ENCODE results near the gene EHD1.

DNA sequence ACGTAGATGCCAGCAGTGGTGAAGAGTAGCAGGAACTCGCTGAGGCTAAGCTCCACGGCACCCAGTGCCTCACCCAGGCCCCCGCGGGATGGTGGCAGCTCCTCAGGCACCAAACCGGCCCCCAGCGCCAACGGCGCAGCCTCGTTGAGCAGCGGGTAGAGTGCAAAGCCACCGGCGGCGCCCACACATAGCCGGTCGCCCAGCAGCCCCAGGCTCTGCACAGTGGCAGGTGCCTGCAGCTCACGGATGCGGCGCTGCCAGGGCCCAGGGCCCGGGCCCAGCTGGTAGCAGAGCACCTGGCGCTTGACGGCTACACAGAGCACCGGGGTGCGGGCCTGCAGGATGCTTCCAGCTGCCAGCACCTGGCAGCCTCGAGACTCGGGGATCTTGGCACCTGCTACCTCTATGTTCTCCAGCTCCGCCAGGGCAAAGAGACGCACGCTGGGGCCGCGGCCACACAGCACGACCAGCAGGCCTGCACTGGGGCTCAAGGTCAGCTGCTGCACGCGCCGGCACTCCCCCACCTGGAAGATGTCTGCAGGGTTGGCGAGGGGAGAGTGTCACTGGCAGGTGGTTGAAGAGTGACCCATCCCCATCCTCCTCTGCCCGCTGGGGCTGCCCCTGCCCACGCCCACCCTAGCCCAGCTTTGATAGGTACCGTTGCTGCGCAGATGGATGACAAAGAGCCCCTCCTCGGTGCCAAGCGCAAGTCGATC is 48.7 kb downstream of the EHD1 start:
- no peak for TF ChIP-seq CTCF (conservative IDR thresholded peaks at IDR 0.05 in 1 of 2, IDR thresholded peaks at IDR 0.05 in 1 of 2; ENCODE audit: low read depth in 1 of 2, low read length in 2 of 2)
- TF ChIP-seq EZH2 (IDR thresholded peaks at IDR 0.05; ENCODE audit: low read length, missing control alignments): no peak

All from fibroblast of lung (primary cell).